Keratinocyte (primary cell): ENCODE measurements around the gene GATAD2B.

ENCODE experiments used
- CTCF ChIP-seq, 3 experiments: IDR thresholded peaks in 1 of 3; conservative IDR thresholded peaks in 1 of 3; optimal IDR thresholded peaks in 1 of 3; 2 replicates in 2 of 3; 3 replicates in 1 of 3; pipeline versions ENCODE3 to v1.5.1; 2011; ENCODE audit warnings: low read length in 3 of 3, mild to moderate bottlenecking in 3 of 3, moderate library complexity in 2 of 3, control low read depth in 1 of 3, inconsistent platforms in 1 of 3; ENCODE audit not compliant: insufficient read depth in 2 of 3; ENCODE audit errors: extremely low read depth in 1 of 3
- EZH2 ChIP-seq: IDR thresholded peaks from one replicate; pipeline ENCODE4 v1.6.1; 2012; ENCODE audit warnings: inconsistent platforms, mild to moderate bottlenecking, low read length, moderate library complexity

GRCh38 chr1:153883223-153883622 lies 39.5 kb downstream of the GATAD2B start:
- TF ChIP-seq EZH2 (no peak), CTCF (optimal IDR thresholded peaks at IDR 0.05 in 1 of 3, IDR thresholded peaks at IDR 0.05 in 1 of 3, conservative IDR thresholded peaks at IDR 0.05 in 1 of 3; ENCODE audit: extremely low read depth in 1 of 3, insufficient read depth in 2 of 3, low read length in 3 of 3) (no peak)
